ENCODE results near the gene GPR6. TPM values are rescaled to one million over a fixed set of nuclear protein-coding genes. Genes with fewer than 3 reads are reported as not detected.

The GPR6 gene, protein sequence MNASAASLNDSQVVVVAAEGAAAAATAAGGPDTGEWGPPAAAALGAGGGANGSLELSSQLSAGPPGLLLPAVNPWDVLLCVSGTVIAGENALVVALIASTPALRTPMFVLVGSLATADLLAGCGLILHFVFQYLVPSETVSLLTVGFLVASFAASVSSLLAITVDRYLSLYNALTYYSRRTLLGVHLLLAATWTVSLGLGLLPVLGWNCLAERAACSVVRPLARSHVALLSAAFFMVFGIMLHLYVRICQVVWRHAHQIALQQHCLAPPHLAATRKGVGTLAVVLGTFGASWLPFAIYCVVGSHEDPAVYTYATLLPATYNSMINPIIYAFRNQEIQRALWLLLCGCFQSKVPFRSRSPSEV
- not detected for total RNA-seq

DNA sequence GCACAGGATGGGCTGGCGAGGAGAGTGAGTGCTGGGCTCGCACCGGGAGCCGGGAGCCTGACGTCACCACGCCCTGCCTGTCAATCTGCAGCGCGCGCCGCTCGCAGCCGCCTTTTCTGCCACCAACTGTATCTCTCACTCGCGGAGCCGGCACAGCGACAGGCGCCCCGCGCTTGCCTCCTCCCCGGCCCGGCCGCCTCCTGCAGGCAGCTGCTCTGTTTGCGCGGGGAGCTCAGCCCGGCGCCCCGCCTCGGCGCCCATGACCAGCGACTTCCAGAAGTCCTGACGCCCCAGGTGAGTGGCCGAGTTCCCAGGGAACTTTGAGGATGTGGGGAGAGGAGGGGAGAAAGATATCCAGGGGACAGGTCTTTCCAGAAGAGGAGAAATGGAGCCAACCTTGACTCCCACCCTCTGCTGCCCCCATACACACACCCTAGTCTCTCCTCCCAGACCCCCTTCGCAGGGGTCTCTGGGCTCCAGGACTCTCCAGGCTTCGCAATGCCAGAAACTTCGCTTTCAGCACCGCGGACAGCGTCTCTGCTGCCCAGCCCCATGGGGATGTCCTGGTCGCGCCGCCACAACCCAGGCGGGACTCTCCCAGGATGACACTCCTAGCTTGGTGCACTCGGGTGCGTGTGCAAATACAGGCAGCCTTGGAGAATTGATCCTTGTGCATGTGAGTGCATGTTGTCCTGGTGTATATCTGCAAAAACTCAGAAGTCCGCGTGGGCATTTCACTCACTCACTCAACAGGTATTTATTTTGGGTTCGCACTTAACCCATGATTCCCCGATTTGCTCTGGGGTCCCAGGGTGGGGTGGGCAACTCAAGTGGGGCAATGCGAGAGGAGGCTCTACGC, at the start of gene GPR6:
TSS of gene GPR6 (plus strand) at position 138 of the 859 bp plus-strand sequence. CDS start 802 bp downstream, outside the sequence.
- peaks cover 13% of the 10 kb centered on the region for H3K4me1 ChIP-seq
- WGBS: 2% methylated on average over 18 of the region's 50 CpGs
- TF ChIP-seq POLR2AphosphoS5 (IDR thresholded peaks at IDR 0.05): no peak
- TF ChIP-seq, protein P1, sequence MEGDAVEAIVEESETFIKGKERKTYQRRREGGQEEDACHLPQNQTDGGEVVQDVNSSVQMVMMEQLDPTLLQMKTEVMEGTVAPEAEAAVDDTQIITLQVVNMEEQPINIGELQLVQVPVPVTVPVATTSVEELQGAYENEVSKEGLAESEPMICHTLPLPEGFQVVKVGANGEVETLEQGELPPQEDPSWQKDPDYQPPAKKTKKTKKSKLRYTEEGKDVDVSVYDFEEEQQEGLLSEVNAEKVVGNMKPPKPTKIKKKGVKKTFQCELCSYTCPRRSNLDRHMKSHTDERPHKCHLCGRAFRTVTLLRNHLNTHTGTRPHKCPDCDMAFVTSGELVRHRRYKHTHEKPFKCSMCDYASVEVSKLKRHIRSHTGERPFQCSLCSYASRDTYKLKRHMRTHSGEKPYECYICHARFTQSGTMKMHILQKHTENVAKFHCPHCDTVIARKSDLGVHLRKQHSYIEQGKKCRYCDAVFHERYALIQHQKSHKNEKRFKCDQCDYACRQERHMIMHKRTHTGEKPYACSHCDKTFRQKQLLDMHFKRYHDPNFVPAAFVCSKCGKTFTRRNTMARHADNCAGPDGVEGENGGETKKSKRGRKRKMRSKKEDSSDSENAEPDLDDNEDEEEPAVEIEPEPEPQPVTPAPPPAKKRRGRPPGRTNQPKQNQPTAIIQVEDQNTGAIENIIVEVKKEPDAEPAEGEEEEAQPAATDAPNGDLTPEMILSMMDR (IDR thresholded peaks at IDR 0.05): no peak
- TF ChIP-seq POLR2A (IDR thresholded peaks at IDR 0.05): no peak
- no peak for TF ChIP-seq EP300 (IDR thresholded peaks at IDR 0.05)
- peaks cover 57% of the 10 kb centered on the region for H3K27me3 ChIP-seq
- no peaks in the 10 kb centered on the region for H3K9me3 ChIP-seq
- H3K4me3 ChIP-seq: no peak within 1 kb of the TSS
- no peaks in the 10 kb centered on the region for H3K36me3 ChIP-seq
- DNase-seq (ENCODE audit: low spot score in 2 of 2): no peak
- H3K27ac ChIP-seq: no peak within 1 kb of the TSS

DNA sequence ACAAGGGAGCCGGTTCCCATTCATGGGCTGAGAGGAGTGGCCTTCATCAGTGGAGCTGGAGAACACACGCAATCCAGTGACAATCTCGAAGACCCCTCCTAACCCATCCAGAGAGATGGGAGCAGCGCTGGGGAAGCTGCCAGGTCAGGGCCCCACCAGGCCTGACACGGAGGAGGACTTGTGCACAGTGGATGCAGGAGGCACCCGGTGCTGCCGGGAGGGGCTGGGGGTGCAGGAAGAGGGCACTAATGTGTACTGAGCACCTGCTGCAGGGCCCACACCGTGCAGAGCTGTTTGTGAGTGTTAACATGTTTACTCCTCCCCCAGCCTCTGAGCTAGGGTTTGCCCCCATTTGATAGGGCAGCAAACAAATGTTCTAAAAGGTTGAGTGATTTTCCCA, 43.8 kb upstream of the GPR6 start:
- 87% methylated on average over 5 of the region's 8 CpGs for WGBS
- no peaks in the 10 kb centered on the region for H3K36me3 ChIP-seq
- TF ChIP-seq, protein P1 (IDR thresholded peaks at IDR 0.05): no peak
- no peaks in the 10 kb centered on the region for H3K4me1 ChIP-seq
- H3K27me3 ChIP-seq: no peaks in the 10 kb centered on the region
- no peaks in the 10 kb centered on the region for H3K9me3 ChIP-seq
- no peak for DNase-seq (ENCODE audit: low spot score in 2 of 2)
- H3K27ac ChIP-seq: no peak overlapping the region
- no peak overlapping the region for H3K4me3 ChIP-seq

DNA sequence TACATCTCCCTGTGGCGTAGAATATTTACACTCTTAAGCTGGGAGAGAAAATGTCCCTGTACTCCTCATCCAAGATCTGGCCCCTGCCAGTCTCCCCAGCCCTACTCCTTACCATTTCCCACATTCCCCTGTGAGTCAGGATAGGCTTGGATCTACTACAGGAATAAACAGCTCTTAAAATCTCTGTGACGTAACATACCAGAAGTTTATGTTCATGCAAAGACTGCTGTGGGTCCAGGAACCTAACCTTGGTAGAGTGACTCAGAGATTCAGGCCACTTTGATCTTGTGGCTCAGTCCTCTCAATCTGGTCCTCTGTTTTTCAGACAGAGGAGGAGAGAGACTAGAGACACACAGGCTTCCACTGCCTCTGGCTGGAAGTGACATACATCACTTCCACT, 38.5 kb upstream of the GPR6 start:
- 98% methylated on average over 2 of the region's 2 CpGs for WGBS
- no peaks in the 10 kb centered on the region for H3K36me3 ChIP-seq
- H3K27me3 ChIP-seq: no peaks in the 10 kb centered on the region
- H3K27ac ChIP-seq: no peak overlapping the region
- DNase-seq (ENCODE audit: low spot score in 2 of 2): no peak
- H3K9me3 ChIP-seq: no peaks in the 10 kb centered on the region
- H3K4me1 ChIP-seq: no peaks in the 10 kb centered on the region
- no peak for TF ChIP-seq POLR2AphosphoS5 (IDR thresholded peaks at IDR 0.05)
- TF ChIP-seq POLR2A (IDR thresholded peaks at IDR 0.05): no peak
- TF ChIP-seq EP300 (IDR thresholded peaks at IDR 0.05): no peak
- TF ChIP-seq, protein P1 (IDR thresholded peaks at IDR 0.05): no peak
- H3K4me3 ChIP-seq: no peak overlapping the region

DNA sequence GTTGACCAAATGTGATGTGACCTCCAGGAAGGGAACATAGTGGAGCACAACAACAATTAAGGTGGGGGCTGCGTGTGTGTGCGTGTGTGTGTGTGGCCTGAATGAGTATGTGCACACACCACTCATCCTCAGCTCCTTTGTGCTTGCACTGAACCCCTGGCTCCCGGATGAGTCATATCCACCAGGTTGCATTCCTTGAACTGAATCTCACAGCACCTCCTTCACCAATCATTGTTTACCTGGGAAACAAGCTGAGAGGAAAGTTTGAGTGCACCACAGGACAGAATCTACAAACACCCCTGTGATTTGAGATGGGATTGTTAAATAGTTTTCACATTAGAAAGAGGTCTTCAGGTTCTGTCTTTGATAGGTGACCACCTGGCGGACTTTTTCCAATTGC, 33.7 kb upstream of the GPR6 start:
- Histone ChIP-seq H3K4me1 (no peaks in the 10 kb centered on the region), H3K27ac (no peak overlapping the region), H3K36me3 (no peaks in the 10 kb centered on the region), H3K9me3 (no peaks in the 10 kb centered on the region), H3K27me3 (no peaks in the 10 kb centered on the region), H3K4me3 (no peak overlapping the region)
- no peak for DNase-seq (ENCODE audit: low spot score in 2 of 2)
- WGBS: 60% methylated on average over 2 of the region's 4 CpGs
- TF ChIP-seq POLR2A (IDR thresholded peaks at IDR 0.05) (no peak), POLR2AphosphoS5 (IDR thresholded peaks at IDR 0.05) (no peak), EP300 (IDR thresholded peaks at IDR 0.05) (no peak)
- TF ChIP-seq, protein P1 (IDR thresholded peaks at IDR 0.05): no peak

DNA sequence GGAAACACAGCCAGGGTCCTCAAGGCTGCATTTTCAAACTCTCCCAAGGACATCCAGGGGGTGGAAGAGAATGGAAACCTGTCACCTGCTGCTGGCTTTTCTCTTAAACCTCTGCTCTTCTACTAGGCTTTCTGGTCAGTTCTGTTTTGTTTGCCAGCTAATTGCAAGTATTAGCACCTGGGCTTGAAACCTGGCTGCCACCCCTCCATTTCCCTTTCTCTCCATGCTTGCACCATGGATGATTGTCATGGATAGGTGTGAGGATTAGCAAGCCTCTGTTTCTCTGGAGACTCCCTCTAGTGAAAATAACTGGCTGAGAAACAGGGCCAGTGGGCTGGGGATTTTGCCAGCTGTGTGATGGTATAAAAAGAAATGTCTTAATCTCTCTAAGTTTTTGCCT, 33.0 kb upstream of the GPR6 start:
- DNase-seq (ENCODE audit: low spot score in 2 of 2): no peak
- Histone ChIP-seq H3K36me3 (no peaks in the 10 kb centered on the region), H3K27ac (no peak overlapping the region), H3K4me1 (no peaks in the 10 kb centered on the region), H3K4me3 (no peak overlapping the region), H3K9me3 (no peaks in the 10 kb centered on the region), H3K27me3 (no peaks in the 10 kb centered on the region)
- TF ChIP-seq POLR2AphosphoS5 (IDR thresholded peaks at IDR 0.05): no peak
- TF ChIP-seq POLR2A (IDR thresholded peaks at IDR 0.05): no peak
- TF ChIP-seq, protein P1 (IDR thresholded peaks at IDR 0.05): no peak
- no peak for TF ChIP-seq EP300 (IDR thresholded peaks at IDR 0.05)

Data from suprapubic skin (tissue), 4 donors.